GM21515 (cell line): ENCODE measurements around the gene YPEL1.

Experiments
- ATAC-seq: cut with Tn5 transposase; IDR thresholded peaks from one replicate; pipeline ENCODE4 v1.9.1; 2021; ENCODE audit not compliant: unreplicated experiment

Gene YPEL1

DNA sequence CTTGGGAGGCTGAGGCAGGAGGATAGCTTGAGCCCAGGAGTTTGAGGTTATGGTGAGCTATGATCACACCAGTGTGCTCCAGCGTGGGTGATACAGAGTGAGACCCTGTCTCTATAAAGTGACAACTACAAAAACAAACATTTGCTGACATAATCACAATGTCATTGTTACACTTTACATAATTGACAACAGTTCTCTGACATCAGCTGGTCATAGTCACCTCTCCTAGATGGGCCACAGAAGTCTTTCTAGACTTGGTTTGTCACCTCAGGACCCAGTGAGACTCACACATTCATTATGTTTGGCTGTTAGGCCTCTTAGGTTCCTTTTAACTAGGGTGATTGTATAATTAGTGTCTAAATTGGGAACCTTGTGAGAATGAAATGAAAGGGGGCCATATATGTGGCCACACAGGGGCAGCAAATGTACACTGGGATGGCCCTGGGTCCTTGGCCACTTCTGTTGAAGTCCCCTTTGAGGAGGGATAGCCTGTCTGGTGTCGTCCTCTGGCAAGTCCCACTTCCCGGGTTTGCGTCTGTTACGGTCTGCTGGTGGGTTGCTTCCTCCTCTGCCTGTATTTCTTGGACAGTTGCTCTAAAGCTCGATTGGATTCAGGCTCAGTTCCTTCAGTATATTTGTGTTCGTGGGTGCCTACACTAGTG lies 75.6 kb downstream of the YPEL1 start:
- ATAC-seq, result no peak

DNA sequence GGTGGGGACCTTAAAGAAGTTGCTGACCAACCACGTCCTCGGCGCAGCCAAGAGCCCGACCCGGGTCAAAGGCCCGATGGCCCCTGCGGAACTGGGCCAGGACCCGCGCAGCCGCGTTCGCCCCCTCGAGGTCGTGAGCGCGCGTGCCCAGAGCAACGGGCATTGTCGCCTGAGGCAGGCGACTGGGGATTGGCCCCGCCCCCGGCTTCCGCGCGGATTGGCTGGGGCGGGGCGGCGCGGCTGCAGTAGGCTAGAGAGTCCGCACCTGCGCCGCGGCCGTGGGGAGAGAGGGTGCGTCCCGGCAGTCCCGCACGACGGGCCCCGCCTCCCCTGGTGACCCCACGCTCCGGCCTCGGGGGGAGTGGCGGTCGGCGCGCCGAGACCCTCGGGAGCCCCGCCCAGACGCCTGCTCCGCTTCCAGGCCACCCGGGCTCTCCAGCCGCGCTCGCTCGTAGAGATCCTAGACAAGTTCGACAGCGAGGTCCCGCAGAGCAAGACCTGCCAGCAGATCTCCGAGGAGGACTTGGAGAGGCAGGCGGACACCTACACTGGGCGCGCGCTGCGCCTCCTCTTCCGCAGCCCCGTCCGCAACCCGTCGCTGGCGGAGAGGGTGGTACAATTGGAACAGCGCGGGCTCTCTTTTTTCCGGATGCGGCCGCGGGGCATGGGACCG lies 78.1 kb downstream of the YPEL1 start:
- peak; percentile 68 for ATAC-seq

DNA sequence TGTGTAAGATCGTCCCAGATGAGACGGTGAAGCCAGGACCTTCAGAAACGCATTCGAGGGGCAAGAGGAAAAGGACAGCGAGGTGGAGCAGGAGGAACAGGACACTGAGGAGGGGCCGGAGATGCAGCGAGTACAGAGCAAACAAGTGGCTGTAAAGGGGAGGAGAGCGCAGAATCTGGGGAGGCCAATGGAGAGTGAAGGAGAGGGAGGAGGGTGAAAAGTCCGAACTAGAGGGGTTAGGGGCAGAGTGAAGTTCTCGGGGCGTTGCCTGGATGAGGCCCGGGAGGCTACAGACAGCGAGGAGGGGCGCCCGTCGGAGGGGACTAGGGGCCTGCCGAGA lies 78.6 kb downstream of the YPEL1 start:
- no peak for ATAC-seq

- no peak for ATAC-seq
These were observed 82.7 kb downstream of the YPEL1 start for GRCh38 chr22:21652547-21653545.

DNA sequence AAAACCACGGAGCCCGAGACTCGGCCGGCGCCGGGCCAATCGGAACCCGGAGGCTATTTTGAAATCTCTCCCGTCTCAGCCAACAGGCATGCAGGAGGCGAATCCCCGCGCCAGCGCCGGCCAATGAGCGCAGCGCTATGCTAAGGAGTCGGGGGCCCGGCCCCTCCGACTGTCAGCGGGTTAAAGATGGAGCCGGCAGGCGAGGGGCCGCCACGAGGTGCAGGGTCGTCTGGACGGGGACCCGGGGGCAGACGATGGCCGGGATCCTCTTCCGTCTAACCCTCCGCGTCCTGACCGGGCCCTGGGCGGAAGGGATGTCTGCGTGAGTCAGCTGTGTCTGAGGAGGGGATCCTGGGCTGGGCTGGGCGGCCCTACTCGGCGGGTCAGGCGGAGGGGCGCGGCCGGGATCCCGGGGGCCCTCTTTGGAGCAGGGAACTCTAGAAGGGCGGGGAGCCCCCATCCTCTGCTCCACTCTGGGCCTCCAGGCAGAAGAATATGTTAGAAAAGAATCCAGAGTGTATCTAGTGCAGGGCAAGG lies 83.5 kb downstream of the YPEL1 start:
- peak; percentile 83 for ATAC-seq

GRCh38 chr22:21651521-21652009 lies 84.0 kb downstream of the YPEL1 start:
- ATAC-seq, result no peak

GRCh38 chr22:21650823-21651520 lies 84.6 kb downstream of the YPEL1 start:
- ATAC-seq, result no peak

DNA sequence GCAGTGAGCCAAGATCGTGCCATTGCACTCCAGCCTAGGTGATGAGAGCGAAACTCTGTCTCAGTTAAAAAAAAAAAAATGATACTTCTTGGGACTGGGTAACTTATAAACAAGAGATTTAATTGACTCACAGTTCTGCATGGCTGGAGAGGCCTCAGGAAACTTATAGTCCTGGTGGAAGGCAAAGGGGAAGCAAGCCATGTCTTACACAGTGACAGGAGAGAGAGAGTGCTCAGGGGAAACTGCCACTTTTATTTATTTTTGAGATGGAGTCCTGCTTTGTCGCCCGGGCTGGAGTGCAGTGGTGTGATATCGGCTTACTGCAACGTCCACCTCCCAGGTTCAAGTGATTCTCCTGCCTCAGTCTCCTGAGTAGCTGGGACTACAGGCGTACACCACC lies 85.3 kb downstream of the YPEL1 start:
- ATAC-seq, result no peak
